ENCODE data around the gene SCARB1.

The SCARB1 gene

DNA sequence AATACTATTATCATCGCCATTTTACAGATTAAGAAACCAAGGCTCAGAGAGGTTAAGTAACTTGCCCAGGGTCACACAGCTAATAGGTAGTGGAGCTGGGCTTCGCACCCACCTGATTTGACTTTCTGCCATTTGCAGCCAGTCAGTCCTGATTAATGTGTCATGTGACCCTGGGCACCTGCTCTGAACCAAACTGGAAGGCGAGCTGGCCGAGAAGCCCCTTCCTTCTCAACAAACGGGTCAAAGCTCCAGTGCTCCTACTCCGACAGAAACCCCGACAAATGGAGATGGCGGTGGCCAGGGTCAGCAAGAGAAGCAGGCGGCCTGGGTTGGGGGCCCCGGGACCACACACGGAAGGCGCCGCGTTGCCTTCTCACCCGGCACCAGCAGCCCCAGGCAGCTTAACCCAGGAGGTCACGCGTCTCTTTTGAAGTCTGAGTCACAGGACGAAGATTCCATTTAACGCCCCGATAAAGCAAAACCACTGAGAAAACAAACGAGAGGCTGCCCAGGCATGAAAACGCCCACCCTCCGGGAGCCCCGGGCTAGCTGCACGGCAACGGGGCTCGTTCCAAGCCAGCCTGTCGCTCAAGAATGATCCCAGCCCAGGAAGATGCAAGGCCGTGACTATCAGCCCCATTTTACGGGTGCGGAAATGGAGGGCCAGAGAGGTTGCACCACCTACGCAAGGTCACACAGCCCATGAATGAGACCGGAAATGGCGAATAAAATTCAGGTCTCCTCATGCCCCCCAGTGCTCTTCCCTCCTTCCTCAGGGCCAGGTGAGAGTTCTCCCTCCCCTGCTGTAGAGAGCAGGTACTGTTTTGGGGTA, 124.8 kb downstream of the SCARB1 start:
- no peak for ATAC-seq
- TF ChIP-seq ISL1 (CRISPR knock-in tag; IDR thresholded peaks at IDR 0.05) (no peak), TCF4 (CRISPR knock-in tag; IDR thresholded peaks at IDR 0.05; ENCODE audit: borderline replicate concordance) (no peak), ZNF565 (CRISPR knock-in tag; conservative IDR thresholded peaks at IDR 0.05; ENCODE audit: low read depth) (no peak), SNAI2 (CRISPR knock-in tag; IDR thresholded peaks at IDR 0.05) (no peak), PPARA (CRISPR knock-in tag; IDR thresholded peaks at IDR 0.05; ENCODE audit: borderline replicate concordance) (no peak), ZC3H10 (CRISPR knock-in tag; IDR thresholded peaks at IDR 0.05) (no peak), ZNF70 (CRISPR knock-in tag; IDR thresholded peaks at IDR 0.05) (no peak), TOX (CRISPR knock-in tag; IDR thresholded peaks at IDR 0.05; ENCODE audit: borderline replicate concordance) (no peak)
- TF ChIP-seq, protein P1, sequence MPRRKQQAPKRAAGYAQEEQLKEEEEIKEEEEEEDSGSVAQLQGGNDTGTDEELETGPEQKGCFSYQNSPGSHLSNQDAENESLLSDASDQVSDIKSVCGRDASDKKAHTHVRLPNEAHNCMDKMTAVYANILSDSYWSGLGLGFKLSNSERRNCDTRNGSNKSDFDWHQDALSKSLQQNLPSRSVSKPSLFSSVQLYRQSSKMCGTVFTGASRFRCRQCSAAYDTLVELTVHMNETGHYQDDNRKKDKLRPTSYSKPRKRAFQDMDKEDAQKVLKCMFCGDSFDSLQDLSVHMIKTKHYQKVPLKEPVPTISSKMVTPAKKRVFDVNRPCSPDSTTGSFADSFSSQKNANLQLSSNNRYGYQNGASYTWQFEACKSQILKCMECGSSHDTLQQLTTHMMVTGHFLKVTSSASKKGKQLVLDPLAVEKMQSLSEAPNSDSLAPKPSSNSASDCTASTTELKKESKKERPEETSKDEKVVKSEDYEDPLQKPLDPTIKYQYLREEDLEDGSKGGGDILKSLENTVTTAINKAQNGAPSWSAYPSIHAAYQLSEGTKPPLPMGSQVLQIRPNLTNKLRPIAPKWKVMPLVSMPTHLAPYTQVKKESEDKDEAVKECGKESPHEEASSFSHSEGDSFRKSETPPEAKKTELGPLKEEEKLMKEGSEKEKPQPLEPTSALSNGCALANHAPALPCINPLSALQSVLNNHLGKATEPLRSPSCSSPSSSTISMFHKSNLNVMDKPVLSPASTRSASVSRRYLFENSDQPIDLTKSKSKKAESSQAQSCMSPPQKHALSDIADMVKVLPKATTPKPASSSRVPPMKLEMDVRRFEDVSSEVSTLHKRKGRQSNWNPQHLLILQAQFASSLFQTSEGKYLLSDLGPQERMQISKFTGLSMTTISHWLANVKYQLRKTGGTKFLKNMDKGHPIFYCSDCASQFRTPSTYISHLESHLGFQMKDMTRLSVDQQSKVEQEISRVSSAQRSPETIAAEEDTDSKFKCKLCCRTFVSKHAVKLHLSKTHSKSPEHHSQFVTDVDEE (CRISPR knock-in tag; IDR thresholded peaks at IDR 0.05) = no peak
- TF ChIP-seq, protein P2, sequence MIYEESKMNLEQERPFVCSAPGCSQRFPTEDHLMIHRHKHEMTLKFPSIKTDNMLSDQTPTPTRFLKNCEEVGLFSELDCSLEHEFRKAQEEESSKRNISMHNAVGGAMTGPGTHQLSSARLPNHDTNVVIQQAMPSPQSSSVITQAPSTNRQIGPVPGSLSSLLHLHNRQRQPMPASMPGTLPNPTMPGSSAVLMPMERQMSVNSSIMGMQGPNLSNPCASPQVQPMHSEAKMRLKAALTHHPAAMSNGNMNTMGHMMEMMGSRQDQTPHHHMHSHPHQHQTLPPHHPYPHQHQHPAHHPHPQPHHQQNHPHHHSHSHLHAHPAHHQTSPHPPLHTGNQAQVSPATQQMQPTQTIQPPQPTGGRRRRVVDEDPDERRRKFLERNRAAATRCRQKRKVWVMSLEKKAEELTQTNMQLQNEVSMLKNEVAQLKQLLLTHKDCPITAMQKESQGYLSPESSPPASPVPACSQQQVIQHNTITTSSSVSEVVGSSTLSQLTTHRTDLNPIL (CRISPR knock-in tag; IDR thresholded peaks at IDR 0.05; ENCODE audit: low read depth) = no peak
- TF ChIP-seq, protein P3, sequence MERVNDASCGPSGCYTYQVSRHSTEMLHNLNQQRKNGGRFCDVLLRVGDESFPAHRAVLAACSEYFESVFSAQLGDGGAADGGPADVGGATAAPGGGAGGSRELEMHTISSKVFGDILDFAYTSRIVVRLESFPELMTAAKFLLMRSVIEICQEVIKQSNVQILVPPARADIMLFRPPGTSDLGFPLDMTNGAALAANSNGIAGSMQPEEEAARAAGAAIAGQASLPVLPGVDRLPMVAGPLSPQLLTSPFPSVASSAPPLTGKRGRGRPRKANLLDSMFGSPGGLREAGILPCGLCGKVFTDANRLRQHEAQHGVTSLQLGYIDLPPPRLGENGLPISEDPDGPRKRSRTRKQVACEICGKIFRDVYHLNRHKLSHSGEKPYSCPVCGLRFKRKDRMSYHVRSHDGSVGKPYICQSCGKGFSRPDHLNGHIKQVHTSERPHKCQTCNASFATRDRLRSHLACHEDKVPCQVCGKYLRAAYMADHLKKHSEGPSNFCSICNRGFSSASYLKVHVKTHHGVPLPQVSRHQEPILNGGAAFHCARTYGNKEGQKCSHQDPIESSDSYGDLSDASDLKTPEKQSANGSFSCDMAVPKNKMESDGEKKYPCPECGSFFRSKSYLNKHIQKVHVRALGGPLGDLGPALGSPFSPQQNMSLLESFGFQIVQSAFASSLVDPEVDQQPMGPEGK (CRISPR knock-in tag; IDR thresholded peaks at IDR 0.05; ENCODE audit: borderline replicate concordance) = no peak
- TF ChIP-seq, protein P4, sequence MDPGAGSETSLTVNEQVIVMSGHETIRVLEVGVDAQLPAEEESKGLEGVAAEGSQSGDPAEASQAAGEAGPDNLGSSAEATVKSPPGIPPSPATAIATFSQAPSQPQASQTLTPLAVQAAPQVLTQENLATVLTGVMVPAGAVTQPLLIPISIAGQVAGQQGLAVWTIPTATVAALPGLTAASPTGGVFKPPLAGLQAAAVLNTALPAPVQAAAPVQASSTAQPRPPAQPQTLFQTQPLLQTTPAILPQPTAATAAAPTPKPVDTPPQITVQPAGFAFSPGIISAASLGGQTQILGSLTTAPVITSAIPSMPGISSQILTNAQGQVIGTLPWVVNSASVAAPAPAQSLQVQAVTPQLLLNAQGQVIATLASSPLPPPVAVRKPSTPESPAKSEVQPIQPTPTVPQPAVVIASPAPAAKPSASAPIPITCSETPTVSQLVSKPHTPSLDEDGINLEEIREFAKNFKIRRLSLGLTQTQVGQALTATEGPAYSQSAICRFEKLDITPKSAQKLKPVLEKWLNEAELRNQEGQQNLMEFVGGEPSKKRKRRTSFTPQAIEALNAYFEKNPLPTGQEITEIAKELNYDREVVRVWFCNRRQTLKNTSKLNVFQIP (CRISPR knock-in tag; IDR thresholded peaks at IDR 0.05; ENCODE audit: borderline replicate concordance, low read depth) = no peak

DNA sequence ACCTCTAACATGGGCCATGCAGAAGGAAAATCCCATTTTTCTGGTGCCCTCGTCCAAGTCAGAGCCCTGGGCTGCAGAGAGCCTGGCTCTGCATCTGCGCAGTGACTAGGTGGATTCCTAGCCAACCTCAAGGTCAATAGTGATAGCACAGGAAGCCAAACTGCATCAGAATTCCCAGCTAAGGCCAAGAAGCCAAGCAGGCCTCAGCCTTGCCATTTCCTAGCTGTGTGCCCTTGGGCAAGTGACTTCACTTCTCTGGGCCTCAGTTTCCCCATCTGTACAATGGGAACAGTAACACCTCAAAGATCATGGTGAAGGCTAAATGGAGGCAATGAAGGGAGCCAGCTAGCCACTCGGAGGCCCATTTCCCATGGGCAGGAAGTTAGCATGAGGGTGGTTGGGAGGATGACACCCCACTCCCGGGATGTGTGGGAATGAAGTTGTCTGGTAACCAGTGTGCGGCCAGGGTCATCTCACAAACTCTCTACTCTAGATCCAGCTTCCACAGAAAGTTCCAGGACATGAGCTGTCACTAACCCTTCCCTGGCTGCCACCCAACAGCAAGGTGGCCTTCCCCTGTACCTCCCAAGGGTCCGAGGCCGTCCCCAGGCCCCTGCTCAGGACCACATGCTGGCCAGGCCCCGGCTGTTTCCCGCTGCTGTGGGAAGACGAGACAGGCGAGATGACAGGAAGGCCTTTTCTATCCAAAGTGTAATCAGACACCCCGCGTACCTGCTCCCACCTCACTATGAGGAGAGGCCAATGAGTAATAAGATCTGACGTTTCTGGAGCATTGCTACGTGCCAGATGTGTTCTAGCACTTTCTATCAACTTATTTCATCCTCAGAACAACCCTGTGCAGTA, 125.7 kb downstream of the SCARB1 start:
- no peak for ATAC-seq
- TF ChIP-seq CSDC2 (CRISPR knock-in tag; IDR thresholded peaks at IDR 0.05) (no peak), PPARA (CRISPR knock-in tag; IDR thresholded peaks at IDR 0.05; ENCODE audit: borderline replicate concordance) (no peak), ZFP30 (CRISPR knock-in tag; IDR thresholded peaks at IDR 0.05) (no peak), ARNTL (CRISPR knock-in tag; IDR thresholded peaks at IDR 0.05; ENCODE audit: borderline replicate concordance, low read depth) (no peak), ZNF565 (CRISPR knock-in tag; conservative IDR thresholded peaks at IDR 0.05; ENCODE audit: low read depth) (no peak), RARB (CRISPR knock-in tag; IDR thresholded peaks at IDR 0.05) (no peak), ZC3H10 (CRISPR knock-in tag; IDR thresholded peaks at IDR 0.05) (no peak), BACH2 (CRISPR knock-in tag; IDR thresholded peaks at IDR 0.05; ENCODE audit: borderline replicate concordance) (no peak), ZFP3 (CRISPR knock-in tag; IDR thresholded peaks at IDR 0.05) (no peak), TCF4 (CRISPR knock-in tag; IDR thresholded peaks at IDR 0.05; ENCODE audit: borderline replicate concordance) (no peak)
- TF ChIP-seq, protein P1 (CRISPR knock-in tag; IDR thresholded peaks at IDR 0.05) = no peak
- TF ChIP-seq, protein P2 (CRISPR knock-in tag; IDR thresholded peaks at IDR 0.05; ENCODE audit: low read depth) = no peak
- TF ChIP-seq, protein P4 (CRISPR knock-in tag; IDR thresholded peaks at IDR 0.05; ENCODE audit: borderline replicate concordance, low read depth) = no peak
